Fibroblast of lung (primary cell): ENCODE results near the gene FAM193B. TPM values are rescaled to one million over a fixed set of nuclear protein-coding genes. Genes with fewer than 3 reads are reported as not detected.
A peak's percentile ranks its signal among the peaks of the same experiment; 100 is the strongest.

Source experiments
- DNase-seq, 2 donors: peaks; one replicate each; pipeline versions ENCODE4 v3.0.0 to v3.0.0-alpha.2; 2010; ENCODE audit warnings: low read depth in 2 of 2
- H2AFZ ChIP-seq: 2 replicates; pipeline ENCODE4 v1.5.1; 2012; ENCODE audit warnings: low read length, control low read depth, inconsistent platforms
- H3K27ac ChIP-seq: 2 replicates; pipeline ENCODE4 v1.5.1; 2011; ENCODE audit warnings: low read length, control low read depth; ENCODE audit not compliant: insufficient read depth
- H3K27me3 ChIP-seq: 2 replicates; pipeline ENCODE4 v1.5.1; 2011; ENCODE audit warnings: mild to moderate bottlenecking, low read length; ENCODE audit not compliant: control insufficient read depth, insufficient read depth
- H3K36me3 ChIP-seq: 2 replicates; pipeline ENCODE4 v1.5.1; 2011; ENCODE audit warnings: low read length; ENCODE audit not compliant: control insufficient read depth, insufficient read depth
- H3K4me1 ChIP-seq: 2 replicates; pipeline ENCODE4 v1.5.1; 2011; ENCODE audit warnings: low read length; ENCODE audit not compliant: control insufficient read depth, insufficient read depth; ENCODE audit errors: extremely low read depth
- H3K4me2 ChIP-seq: 2 replicates; pipeline ENCODE4 v1.5.1; 2011; ENCODE audit warnings: low read length, control low read depth; ENCODE audit not compliant: insufficient read depth; ENCODE audit errors: extremely low read depth
- H3K4me3 ChIP-seq, 4 experiments: fragments of 200-600 bp in 1 of 4; sonication (generic) in 1 of 4; replicated peaks in 1 of 4; 2 replicates each; pipeline ENCODE4 v1.5.1; 2011 to 2016; ENCODE audit warnings: low read length in 4 of 4, low read depth in 3 of 4, mild to moderate bottlenecking in 3 of 4, control low read depth in 2 of 4, inconsistent platforms in 1 of 4, mixed read lengths in 1 of 4; ENCODE audit not compliant: insufficient read depth in 1 of 4; ENCODE audit errors: control extremely low read depth in 1 of 4
- H3K79me2 ChIP-seq: 2 replicates; pipeline ENCODE4 v1.5.1; 2012; ENCODE audit warnings: mild to moderate bottlenecking, low read length, inconsistent platforms; ENCODE audit not compliant: control insufficient read depth, insufficient read depth
- H3K9ac ChIP-seq: 2 replicates; pipeline ENCODE4 v1.5.1; 2011; ENCODE audit warnings: mild to moderate bottlenecking, low read length, control low read depth; ENCODE audit not compliant: insufficient read depth
- H3K9me3 ChIP-seq: 2 replicates; pipeline ENCODE4 v1.5.1; 2012; ENCODE audit warnings: low read depth, low read length; ENCODE audit not compliant: control insufficient read depth, insufficient read depth
- H4K20me1 ChIP-seq: 2 replicates; pipeline ENCODE4 v1.5.1; 2011; ENCODE audit warnings: low read length; ENCODE audit not compliant: control insufficient read depth, insufficient read depth; ENCODE audit errors: extremely low read depth
- CTCF ChIP-seq, 2 donors: IDR thresholded peaks in 1 of 2; conservative IDR thresholded peaks in 1 of 2; 1 replicate in 1 of 2; 2 replicates in 1 of 2; pipeline ENCODE4 v1.5.1; 2011 to 2012; ENCODE audit warnings: low read length in 2 of 2, control low read depth in 1 of 2, inconsistent platforms in 1 of 2, low read depth in 1 of 2, mild to moderate bottlenecking in 1 of 2
- EZH2 ChIP-seq: IDR thresholded peaks from 2 replicates; pipeline ENCODE4 v1.5.1; 2012; ENCODE audit warnings: low read length, control low read depth, mild to moderate bottlenecking; ENCODE audit errors: missing control alignments
- polyA plus RNA-seq, 2 donors: library from polyadenylated mRNA; depleted of rRNA in 1 of 2; stranded (reverse) in 1 of 2; unstranded in 1 of 2; fragments of >200 nt; gene quantifications; 2 replicates each; pipeline ENCODE4 v1.2.1, GENCODE V29; 2011 to 2012; ENCODE audit warnings: missing spikeins in 1 of 2
- total RNA-seq: library from RNA; depleted of rRNA; stranded (reverse); fragments of >200 nt; gene quantifications from 2 replicates; pipeline ENCODE4 v1.2.1, GENCODE V29; 2014

Gene FAM193B
- total and polyA plus RNA-seq, 2 donors (not counting 1 experiment from before 2014, with no cell fraction given): 27.9 to 28.4 TPM

- TF ChIP-seq EZH2: no peak
- H2AFZ ChIP-seq: no peak overlapping the region
- H3K27ac ChIP-seq: no peak overlapping the region
- no peaks in the 10 kb centered on the region for H3K9me3 ChIP-seq
- peaks cover 10% of the 10 kb centered on the region for H3K36me3 ChIP-seq
- no peak overlapping the region for H3K4me3 ChIP-seq
- no peak overlapping the region for H3K4me2 ChIP-seq
- H3K4me1 ChIP-seq: peaks cover 47% of the 10 kb centered on the region
- peak in 1 of 2 donors; percentile 47 for DNase-seq
- H3K27me3 ChIP-seq: no peaks in the 10 kb centered on the region
- no peaks in the 10 kb centered on the region for H4K20me1 ChIP-seq
- peaks cover 27% of the 10 kb centered on the region for H3K79me2 ChIP-seq
- H3K9ac ChIP-seq: no peak overlapping the region
These were observed 79.4 kb downstream of the FAM193B start for GRCh38 chr5:177474846-177475562.

- peak in 1 of 2 donors; percentile 50 for DNase-seq
- no peak for TF ChIP-seq CTCF (conservative IDR thresholded peaks at IDR 0.05 in 1 of 2, IDR thresholded peaks at IDR 0.05 in 1 of 2; ENCODE audit: low read depth in 1 of 2, low read length in 2 of 2)
- no peak for TF ChIP-seq EZH2
- Histone ChIP-seq H3K27me3 (no peaks in the 10 kb centered on the region), H3K4me3 (no peak overlapping the region), H3K36me3 (peaks cover 12% of the 10 kb centered on the region), H3K79me2 (peaks cover 37% of the 10 kb centered on the region), H3K4me2 (no peak overlapping the region), H3K9ac (no peak overlapping the region), H2AFZ (no peak overlapping the region), H4K20me1 (no peaks in the 10 kb centered on the region), H3K27ac (no peak overlapping the region), H3K4me1 (peaks cover 46% of the 10 kb centered on the region), H3K9me3 (no peaks in the 10 kb centered on the region)
These were observed 80.3 kb downstream of the FAM193B start for GRCh38 chr5:177474002-177474476.

GRCh38 chr5:177473443-177474001, 80.8 kb downstream of the FAM193B start, which contains the start of gene DBN1:
Gene DBN1 (minus strand): TSS chr5:177473634. CDS start chr5:177473521, 113 bp downstream.
- Histone ChIP-seq H3K27me3 (no peaks in the 10 kb centered on the region), H3K9ac (peak within 1 kb of the TSS; percentile 80), H3K9me3 (no peaks in the 10 kb centered on the region), H3K4me1 (peaks cover 44% of the 10 kb centered on the region), H3K27ac (peak within 1 kb of the TSS; percentile 82), H4K20me1 (no peaks in the 10 kb centered on the region), H3K79me2 (peaks cover 40% of the 10 kb centered on the region), H2AFZ (no peak within 1 kb of the TSS), H3K4me3 (peak within 1 kb of the TSS; percentile 75 to 84 (median 82)), H3K36me3 (peaks cover 13% of the 10 kb centered on the region), H3K4me2 (peak within 1 kb of the TSS; percentile 97)
- TF ChIP-seq EZH2: no peak
- TF ChIP-seq CTCF (conservative IDR thresholded peaks at IDR 0.05 in 1 of 2, IDR thresholded peaks at IDR 0.05 in 1 of 2; ENCODE audit: low read depth in 1 of 2, low read length in 2 of 2): no peak
- DNase-seq: peak in 1 of 2 donors; percentile 61
